NCI-H2196 (cell line): ENCODE measurements around the gene CDCP1.

Source experiments
- DNase-seq: peaks from one replicate; lab custom pipeline; 2025; ENCODE audit not compliant: unreplicated experiment; lab: John Stamatoyannopoulos, UW

CDCP1 gene

DNA sequence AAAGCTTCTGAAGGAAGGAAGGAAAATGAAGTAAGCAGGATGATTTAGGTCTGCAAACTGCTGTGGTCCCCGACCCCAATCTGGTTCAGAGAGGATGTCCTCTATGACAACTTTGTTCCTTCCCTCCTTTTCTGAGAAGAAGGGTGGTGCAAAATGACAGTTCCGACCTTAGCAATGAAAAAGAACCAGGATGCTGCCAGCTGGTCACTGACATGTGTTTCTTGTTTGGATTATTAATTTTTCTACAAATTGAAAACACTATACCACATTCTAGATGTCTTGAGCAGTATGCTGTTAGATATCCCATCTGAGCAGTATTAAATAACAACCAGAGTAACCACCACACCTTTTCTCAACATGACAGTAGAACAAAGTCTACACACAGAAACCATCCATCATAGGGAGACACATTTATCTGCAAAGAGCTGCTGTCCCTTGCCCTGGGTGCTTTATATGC lies 27.5 kb downstream of the CDCP1 start:
- no peak for DNase-seq

DNA sequence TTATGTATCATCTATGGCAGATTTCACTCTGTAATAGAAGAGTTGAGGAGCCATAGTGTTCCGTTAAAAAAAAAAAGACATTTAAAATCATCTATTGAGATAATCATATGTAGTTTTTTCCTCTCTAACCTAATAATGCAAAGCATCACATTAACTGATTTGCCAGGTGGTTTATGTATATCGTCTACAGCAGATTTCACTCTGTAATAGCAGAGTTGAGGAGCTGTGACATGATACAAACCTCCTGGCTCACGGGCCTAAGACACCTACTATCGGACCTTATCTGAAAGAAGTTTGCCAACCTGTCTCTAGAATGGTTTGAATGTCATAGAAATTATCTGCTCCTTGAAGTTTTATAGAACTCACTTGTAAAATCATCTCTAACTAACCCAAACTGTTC lies 29.8 kb downstream of the CDCP1 start:
- no peak for DNase-seq

DNA sequence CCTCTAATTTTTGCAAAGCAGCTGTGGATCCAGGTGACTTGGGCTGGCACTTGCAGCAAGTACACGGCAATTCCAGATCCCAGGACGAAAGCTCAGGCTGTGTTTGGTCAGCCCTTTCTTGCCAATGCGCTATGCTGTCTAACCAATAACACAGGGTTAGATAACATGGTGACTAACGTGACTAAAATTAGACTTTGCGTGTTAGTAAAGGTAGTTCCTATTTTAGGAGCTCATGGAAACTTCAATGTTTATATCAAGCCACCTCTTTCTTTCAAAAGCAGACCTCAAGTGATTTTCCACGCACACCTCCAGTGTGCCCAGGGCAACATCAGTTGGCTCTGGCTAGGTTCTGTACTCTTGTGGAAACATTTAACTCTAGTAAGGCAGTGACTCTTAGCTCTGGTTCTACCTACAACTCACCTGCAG lies 32.5 kb downstream of the CDCP1 start:
- DNase-seq: no peak

DNA sequence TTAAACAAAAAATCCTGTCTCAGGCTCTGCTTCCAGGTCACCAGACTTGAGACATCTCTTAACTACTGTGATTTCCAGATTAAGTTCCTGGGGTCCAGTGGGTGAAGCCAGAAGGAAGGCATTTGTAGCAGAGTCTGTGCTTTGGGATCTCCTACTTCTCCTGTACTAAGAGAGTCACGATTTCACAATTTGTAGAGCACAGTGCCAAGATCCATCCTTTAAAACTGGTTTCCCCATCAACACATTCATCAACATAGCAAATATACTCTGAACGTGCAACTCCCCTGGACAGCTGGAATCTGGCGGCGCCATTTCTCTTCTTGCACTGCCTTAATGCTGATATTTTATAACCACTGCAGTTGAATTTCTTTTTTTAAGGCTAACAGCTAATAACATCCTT lies 33.2 kb downstream of the CDCP1 start:
- DNase-seq: no peak

DNA sequence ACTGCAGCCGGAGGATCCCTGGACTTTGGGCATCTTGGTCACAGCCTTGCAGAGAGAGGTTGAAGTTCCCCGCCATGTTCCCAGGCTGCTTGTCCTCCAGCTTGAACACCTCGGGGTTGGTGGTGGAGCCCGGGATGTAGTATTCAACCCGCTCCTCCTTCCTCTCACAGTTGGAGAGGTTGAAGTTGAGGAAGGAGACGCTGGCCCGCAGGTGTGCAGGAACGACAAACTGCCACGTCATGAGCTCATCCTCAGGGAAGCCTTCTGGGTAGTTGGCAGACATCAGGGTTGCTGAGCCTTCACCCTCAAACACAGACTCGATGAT lies 35.7 kb downstream of the CDCP1 start:
- no peak for DNase-seq

DNA sequence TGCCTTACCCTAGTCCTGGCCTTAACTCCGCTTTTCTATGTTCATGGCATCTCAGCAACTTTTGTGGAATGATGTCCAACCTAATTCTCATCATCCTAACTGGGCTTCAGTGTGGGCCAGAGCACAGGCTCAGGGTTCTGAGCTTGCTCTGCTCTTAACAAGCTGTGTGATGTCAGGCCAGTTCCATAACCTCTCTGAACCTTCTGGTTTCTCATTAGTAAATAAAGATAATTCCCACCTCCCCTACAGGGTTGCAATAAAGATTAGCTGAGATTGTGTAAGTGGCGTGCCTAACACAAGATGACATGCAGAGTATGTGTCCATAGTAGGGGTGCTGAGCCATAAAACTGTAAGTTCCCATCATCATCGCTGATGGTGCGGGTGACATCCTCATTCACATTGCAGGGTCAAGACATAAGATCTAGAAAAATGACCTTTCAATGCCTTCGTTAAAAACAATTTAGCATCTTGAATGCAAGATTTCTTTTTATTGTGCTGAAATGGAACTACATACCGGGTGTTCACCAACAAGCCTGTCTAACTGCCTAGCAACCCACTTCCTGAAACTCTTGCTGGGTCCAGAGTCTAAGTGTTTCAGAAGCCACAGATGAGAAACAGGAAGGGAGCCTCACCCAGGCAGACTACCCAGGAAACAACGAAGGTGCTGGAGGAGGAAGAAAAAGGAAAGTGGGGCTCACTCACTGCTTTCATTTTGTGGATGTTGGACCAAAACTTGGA lies 36.2 kb downstream of the CDCP1 start:
- no peak for DNase-seq

DNA sequence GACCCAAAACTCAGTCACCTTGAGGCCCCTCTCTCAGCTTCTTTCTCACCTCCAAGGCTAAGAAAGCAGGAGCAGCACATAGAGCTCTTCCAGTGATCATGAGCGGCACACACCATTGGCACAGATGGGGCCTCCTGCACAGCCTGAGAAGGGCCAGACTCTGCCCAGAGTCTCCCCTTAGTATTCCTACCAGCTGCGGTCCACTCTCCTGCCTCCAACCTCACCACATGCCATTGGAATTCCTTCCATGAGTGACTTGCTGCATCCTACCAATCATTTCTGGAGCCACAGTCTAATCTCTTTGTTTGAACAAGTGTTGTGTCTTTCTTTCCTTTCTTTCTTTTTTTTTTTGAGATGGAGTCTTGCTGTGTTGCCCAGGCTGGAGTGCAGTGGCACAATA lies 39.3 kb downstream of the CDCP1 start:
- no peak for DNase-seq

DNA sequence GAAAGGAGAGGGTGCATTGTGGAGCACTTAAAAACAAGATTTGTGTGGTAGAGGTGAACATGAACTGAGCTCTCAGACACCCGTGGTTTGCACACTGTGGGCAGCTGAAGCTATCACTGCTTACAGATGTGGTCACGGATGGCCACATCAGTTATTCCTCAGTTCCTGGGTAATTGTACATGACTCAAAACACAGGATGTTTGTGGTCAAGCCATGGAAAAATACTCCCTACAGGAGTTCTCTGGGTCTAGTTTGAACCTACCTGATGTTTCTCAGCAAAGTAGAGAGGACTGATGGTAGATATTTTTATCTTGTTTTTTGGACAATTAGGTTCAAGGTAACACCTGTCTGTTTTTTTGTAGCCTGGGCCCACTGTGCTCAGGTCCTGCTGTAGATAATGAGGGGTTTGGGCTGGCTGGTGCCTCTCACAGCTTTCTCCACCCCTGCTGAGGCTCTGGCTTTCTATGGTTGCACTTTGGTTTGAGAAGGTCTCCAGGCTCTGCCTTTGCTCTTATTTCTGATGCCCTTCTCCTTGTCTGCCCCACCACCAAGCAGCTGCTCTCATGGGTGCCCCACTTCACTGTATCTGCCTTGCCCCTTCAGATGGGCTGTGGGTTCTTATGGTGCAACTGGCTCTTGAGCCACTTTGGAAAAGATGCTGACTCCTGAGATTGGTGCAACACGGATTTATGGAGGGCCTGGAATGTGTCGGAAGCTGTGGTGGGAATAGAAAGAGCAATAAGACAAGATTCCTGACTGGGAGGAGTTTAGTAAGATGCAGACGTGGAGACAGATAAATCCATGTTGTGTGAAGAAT lies 40.1 kb downstream of the CDCP1 start:
- DNase-seq: no peak

DNA sequence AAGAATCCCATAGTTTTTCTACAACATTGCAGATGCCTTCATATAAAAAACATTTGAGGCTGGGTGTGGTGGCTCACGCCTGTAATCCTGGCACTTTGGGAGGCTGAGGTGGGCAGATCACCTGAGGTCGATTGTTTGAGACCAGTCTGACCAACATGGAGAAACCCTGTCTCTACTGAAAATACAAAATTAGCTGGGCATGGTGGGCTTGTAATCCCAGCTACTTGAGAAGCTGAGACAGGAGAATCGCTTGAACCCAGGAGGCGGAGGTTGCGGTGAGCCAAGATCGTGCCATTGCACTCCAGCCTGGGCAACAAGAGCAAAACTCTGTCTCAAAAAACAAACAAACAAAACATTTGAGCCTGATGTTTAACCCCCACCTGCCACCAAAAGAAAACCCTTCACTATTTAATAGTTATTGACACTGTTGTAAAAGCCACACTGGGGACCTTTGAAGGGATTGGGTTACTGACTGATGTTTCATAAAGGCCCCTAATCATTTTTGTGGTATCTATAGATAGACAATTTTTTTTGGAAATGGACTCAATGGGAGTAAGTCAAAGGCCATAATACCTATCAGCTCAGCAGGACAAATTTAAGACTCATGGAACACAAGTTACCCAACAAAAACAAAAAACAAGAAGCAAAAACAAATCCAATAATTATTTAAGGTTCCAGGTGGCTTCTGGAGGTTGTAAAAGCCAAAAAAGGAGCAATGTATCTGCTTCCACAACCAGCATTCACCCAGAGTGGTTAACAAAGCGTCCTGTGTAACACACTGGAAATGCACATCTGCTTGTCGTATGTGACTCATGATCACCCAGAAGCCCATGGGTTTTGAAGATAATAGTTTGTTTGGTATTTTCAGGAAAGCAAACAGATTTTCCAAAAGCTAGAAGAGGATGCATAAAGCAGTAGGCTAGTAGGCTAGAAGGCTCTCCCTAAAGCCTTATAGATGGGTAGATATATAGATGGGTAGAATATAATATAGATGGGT lies 41.2 kb downstream of the CDCP1 start:
- no peak for DNase-seq

DNA sequence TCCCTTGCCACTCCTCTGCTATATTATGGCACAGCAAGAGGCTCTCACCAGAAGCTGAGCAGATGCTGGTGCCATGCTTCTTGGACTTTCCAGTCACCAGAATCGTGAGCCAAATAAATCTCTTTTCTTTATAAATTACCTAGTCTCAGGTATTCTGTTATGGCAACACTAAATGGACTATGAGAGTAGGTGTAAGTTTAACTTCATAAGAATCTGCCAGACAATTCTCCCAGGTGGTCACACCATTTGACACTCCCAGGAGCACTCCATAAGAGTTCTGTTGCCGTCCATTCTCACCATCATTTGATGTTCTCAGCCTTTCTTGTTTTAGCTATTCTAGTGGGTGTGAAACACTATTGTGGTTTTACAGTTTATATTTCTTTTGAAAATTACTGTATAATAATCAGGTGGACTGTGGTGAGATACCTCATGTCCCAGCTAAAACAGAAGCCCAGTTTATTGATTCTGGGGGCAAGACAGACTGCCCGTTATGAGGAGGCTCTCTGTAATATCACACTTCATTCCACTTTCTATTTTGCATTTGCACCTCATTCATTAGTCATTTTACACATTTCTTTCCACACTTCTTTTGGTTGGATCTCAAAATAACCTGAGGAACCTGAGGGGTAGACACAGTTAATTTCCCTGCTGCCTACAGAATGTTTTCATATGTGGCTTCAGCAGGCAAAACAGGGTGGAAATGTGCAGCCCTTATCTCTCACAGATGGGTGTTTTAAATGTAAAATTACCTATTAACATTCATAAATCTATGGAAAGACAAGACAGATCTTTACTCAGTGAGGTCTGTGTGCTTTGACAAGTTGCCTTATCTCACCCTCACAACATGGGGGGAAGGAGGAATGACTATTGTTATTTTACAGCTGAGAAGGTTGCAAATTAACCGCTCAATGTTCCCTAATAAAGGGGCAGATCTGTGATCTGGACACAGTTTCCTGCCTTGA lies 42.1 kb downstream of the CDCP1 start:
- DNase-seq: no peak

DNA sequence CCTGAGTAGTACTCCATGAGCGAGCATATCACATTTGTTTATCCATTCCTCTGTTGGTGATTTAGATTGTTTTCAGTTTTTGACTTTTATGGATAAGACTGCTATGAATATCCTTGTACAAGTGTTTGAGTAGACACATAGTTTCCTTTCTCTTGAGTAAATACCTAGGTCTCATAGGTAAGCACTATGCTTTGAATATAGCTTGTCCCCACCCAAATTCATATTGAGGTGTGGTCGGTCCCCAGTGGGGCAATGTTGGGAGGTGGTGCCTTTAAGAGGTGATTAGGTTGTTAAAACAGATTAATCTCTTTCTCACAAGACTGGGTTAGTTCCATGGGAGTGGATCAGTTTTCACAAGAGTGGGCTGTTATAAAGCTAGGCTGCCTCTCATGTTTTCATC lies 42.8 kb downstream of the CDCP1 start:
- DNase-seq: no peak

DNA sequence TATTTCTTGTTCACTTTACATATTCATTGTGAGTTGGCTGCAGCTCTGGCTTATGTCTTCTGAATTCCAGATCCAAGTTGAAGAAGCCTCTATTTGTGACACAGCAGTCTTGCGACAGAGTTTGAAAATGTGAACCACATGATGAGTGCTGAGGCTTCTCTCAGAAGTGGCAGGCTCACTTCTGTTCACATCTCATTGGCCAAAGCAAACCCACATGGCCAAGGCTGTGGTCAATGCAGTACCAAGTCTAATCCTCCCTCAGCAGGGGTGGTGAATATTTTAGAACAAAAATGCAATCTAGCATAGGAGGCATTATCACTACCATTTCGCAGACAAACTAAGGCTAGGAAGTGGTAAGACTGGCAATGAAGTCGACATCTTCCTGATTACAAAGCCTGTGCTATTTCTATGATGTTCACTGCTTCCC lies 45.2 kb downstream of the CDCP1 start:
- no peak for DNase-seq

DNA sequence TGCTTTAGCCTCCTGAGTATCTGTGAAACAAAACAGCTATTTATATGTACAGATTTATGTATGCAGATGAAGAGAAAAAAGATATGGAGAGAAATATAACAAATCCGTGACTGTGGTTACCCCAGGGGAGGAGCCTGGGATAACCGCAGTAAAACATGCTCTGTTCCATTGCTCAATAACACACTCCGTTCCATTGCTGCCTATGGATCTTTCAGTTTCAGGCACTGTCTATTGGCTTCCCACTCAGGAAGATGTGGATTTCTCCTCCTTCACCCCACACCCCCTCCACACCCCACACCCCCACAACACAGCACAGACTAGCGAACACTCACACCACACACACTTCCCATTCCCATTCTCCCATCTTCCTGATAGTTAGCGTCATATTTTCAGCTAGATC lies 47.9 kb downstream of the CDCP1 start:
- no peak for DNase-seq

DNA sequence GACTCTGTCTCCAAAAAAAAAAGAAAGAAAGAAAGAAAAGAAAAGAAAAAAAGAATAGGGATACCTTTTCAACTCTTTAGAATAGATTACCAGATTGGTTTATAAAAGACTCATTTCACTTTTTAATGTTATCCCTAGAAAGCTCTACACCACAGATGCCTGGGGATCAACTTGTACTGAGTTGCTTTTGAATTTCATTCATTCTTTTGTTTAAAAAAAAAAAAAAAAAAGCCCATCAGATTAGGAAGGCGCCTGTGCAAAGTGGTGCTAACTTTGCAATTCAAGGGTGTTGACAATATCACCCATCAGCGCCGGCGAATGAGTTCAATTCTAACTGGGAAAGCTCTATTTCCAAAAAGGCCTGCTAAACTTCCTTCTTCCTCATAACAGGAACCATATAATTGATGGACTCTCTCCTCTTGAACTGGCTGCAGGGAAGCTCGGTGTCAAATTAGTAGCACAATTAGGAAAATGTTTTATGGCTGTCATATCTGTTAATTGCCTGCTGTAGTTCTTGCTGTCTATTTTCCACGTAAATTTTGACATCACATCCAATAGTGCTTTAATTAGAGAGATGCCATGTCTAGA lies 48.8 kb downstream of the CDCP1 start:
- DNase-seq: no peak

DNA sequence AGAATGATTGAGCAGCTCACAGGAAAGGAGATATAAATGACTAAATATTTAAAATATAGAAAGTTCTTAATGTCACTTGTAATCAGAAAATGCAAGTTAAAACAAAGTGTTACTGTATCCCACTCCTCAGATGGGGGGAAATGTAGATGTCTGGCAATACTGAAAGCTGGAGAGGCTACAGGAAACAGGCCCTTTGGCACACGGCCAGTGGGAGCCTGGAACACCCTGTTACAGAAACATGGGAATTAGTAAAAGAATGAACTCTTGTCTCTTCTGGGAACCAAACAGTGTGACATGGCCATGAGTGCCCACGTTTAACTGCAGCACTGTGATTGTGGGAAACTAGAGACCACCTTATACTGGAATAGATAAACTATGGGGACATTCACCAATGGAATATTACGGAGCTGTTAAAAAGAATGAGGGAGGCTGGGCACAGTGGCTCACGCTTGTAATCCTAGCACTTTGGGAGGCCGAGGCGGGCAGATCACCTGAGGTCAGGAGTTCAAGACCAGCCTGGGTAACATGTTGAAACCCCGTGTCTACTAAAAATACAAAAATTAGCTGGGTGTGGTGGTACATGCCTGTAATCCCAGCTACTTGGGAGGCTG lies 50.2 kb downstream of the CDCP1 start:
- DNase-seq: no peak

DNA sequence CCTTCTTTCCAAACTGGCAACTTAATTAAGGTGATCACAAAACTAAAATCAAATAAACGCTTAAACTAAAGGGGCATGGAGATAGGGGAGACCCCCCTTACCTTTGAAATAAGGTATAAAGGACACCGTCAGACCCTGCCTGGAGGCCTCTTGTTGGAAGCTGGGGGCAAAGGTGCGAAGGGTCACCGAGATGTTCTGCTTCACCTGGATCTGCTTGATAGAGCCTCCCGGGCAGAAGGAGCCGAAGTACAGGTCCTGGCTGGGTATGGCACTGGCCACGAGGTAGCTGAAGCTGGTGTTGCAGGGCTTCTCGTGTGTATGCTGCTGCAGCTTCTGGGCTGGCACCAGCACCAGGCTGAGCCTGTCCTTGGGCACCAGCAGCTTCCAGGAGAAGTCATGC lies 53.0 kb downstream of the CDCP1 start:
- no peak for DNase-seq

DNA sequence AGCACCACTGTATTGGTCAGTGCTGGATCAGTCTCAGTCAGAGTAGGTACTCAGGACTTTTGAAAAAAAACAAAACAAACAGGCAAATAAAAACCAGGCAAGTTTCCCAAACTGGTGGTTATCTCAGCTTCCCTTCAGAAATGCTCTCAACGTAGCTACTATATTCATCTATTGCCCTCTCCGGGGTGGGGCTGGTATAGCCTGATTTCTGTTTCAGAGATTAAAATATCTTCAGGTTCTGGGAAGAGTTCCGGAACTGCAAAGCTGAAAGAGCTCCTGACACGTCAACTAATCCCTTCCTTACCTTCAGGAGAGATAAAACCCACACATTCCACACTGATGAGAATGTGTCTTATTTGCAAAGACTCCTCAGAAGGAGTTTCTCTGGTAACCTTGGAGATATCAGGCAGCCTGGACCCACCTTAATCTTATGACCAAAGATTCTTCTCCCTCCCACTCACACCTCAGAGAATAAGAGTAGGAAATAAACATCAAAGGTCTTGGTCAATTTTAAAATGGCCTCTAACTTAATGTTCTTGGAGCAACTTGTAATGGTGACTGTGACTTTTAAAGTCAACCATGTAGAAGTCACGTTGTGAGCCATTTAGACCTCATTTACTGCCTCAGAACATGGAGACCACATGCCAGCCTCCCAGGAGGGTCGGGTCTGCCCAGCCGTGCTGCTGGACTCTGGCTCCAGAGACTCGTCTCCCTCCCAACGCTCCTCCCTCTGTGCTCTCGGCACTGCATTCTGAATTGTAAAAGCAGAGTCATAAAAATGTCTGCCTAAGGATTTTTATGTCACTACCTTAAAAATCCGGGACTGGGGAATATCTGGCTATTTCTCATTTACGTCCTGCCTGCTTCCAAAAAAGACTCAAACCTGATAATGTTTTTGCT lies 53.8 kb downstream of the CDCP1 start:
- no peak for DNase-seq

DNA sequence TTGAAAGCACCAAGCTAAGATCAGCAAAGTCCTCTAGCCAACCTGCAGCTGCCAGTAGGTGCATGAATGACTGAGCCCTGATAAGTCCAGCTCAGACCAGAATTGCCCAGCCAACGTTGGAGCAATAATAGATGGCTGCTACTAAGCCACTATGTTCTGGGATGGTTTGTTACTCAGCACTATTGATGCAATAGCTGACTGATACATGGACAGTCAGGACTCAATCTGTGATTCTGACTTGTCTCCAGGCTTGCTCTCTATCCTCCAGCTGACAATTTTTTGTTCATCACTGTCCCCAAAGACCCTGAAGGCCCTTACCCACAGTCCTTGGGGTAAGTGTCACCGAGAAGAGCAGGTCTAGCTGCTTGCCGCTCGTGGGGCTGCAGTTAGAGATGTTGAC lies 55.3 kb downstream of the CDCP1 start:
- no peak for DNase-seq
